ENCODE measurements around the gene DCAF11. TPM values are rescaled to one million over a fixed set of nuclear protein-coding genes. Genes with fewer than 3 reads are reported as not detected.
"Not testable (repeated sequence)": the region's sequence is repeated elsewhere in the genome, so short reads cannot be mapped to it uniquely, and the experiment has no call there.

Gene DCAF11
- total RNA-seq, 1 donor from 2014 or later: 26.9 TPM

DNA sequence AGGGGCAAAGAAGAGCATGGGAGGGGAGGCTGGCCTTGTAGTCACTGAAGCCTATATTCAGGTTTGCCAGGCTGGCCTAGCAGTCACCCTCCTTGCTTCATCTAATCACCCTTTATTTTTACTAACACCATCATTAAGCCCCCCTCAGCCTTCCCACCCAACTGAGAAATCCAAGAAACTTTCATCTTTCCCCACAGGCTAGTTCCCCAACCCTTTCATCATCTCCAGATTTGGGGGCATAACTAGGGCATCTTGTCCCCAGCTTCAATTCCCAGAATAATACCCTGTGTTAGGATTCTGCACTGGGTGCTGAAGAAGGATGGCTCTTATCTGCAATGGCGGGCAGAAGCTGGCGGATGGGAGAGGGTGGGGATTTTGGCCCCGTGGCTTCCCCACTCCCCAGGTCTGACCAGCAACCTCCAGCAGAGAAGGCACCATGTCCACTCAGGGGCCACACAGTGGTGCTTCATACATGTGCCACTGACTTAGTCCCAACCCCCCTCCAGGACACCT lies 13.5 kb upstream of the DCAF11 start:
- Mint-ChIP-seq H3K36me3 (ENCODE audit: low read depth, unreplicated experiment) (peaks cover 47% of the 10 kb centered on the region), H3K4me1 (ENCODE audit: low read depth, unreplicated experiment) (no peaks in the 10 kb centered on the region), H3K4me3 (ENCODE audit: unreplicated experiment) (no peak overlapping the region), H3K27ac (ENCODE audit: unreplicated experiment) (no peak overlapping the region), H3K9me3 (ENCODE audit: unreplicated experiment) (no peaks in the 10 kb centered on the region), H3K27me3 (ENCODE audit: low read depth, unreplicated experiment) (no peaks in the 10 kb centered on the region)
- H3K9me3 ChIP-seq (ENCODE audit: insufficient read depth, low read depth, low read length): no peaks in the 10 kb centered on the region
- no peaks in the 10 kb centered on the region for H4K20me1 ChIP-seq (ENCODE audit: insufficient read depth, low read length)
- no peak overlapping the region for H3K4me3 ChIP-seq (ENCODE audit: insufficient read depth, low read depth, low read length)
- no peaks in the 10 kb centered on the region for H3K79me2 ChIP-seq (ENCODE audit: insufficient read depth, low read length)
- no peaks in the 10 kb centered on the region for H3K27me3 ChIP-seq (ENCODE audit: insufficient read depth, low read length)
- H3K9ac ChIP-seq (ENCODE audit: low read length): no peak overlapping the region
- no peaks in the 10 kb centered on the region for H3K4me1 ChIP-seq (ENCODE audit: insufficient read depth, low read length)
- H2AFZ ChIP-seq (ENCODE audit: low read depth, low read length): no peak overlapping the region
- no peak overlapping the region for H3K27ac ChIP-seq (ENCODE audit: low read depth, low read length)
- no peak for TF ChIP-seq EZH2 (IDR thresholded peaks at IDR 0.05; ENCODE audit: insufficient read depth, low read length)
- TF ChIP-seq, protein P1, sequence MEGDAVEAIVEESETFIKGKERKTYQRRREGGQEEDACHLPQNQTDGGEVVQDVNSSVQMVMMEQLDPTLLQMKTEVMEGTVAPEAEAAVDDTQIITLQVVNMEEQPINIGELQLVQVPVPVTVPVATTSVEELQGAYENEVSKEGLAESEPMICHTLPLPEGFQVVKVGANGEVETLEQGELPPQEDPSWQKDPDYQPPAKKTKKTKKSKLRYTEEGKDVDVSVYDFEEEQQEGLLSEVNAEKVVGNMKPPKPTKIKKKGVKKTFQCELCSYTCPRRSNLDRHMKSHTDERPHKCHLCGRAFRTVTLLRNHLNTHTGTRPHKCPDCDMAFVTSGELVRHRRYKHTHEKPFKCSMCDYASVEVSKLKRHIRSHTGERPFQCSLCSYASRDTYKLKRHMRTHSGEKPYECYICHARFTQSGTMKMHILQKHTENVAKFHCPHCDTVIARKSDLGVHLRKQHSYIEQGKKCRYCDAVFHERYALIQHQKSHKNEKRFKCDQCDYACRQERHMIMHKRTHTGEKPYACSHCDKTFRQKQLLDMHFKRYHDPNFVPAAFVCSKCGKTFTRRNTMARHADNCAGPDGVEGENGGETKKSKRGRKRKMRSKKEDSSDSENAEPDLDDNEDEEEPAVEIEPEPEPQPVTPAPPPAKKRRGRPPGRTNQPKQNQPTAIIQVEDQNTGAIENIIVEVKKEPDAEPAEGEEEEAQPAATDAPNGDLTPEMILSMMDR (IDR thresholded peaks at IDR 0.05; ENCODE audit: insufficient read depth, low read depth, low read length): no peak
- no peak overlapping the region for H3K4me2 ChIP-seq (ENCODE audit: low read length)
- no peaks in the 10 kb centered on the region for H3K36me3 ChIP-seq (ENCODE audit: insufficient read depth, low read length)
- FAIRE-seq: no peak
- DNase-seq (ENCODE audit: low read depth): no peak

DNA sequence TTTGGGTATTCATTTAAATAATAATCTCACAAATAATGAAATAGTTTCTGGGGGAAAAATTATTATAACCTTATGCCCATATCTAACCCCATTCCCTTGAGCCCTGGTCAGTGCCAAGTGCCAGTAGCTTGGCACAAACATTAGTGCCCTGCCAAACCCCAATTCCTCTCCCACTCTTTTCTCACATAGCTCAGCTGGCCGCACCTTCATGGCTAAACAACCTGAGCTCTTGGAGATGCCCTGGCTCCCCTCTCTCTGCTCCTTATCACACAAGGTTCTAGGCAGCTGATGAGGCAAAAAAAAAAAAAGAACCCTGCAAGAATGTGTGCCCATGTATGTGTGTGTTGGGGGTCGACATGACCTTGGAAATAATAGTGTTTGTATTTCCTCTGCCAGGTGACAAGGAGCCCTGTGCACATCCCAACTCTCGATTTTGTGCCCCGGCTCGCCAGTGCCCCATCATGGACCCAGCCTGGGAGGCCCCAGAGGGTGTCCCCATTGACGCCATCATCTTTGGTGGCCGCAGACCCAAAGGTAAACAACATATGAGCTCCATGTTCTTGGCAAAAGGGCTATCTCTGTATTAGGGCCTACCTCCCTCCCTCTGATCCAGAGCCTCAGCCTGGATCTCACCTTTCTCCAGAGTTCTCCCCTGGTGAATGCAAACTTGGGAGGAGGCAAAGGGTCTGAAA lies 12.1 kb upstream of the DCAF11 start:
- no peaks in the 10 kb centered on the region for H3K27me3 Mint-ChIP-seq (ENCODE audit: low read depth, unreplicated experiment)
- TF ChIP-seq EZH2 (IDR thresholded peaks at IDR 0.05; ENCODE audit: insufficient read depth, low read length): no peak
- TF ChIP-seq, protein P1 (IDR thresholded peaks at IDR 0.05; ENCODE audit: insufficient read depth, low read depth, low read length): no peak
- no peak overlapping the region for H3K4me3 Mint-ChIP-seq (ENCODE audit: unreplicated experiment)
- no peak overlapping the region for H3K27ac Mint-ChIP-seq (ENCODE audit: unreplicated experiment)
- H3K36me3 ChIP-seq (ENCODE audit: insufficient read depth, low read length): no peaks in the 10 kb centered on the region
- no peaks in the 10 kb centered on the region for H3K4me1 ChIP-seq (ENCODE audit: insufficient read depth, low read length)
- H3K79me2 ChIP-seq (ENCODE audit: insufficient read depth, low read length): no peaks in the 10 kb centered on the region
- H3K36me3 Mint-ChIP-seq (ENCODE audit: low read depth, unreplicated experiment): peaks cover 45% of the 10 kb centered on the region
- no peak overlapping the region for H3K4me3 ChIP-seq (ENCODE audit: insufficient read depth, low read depth, low read length)
- DNase-seq (ENCODE audit: low read depth) (no peak), FAIRE-seq (no peak)
- H3K9me3 Mint-ChIP-seq (ENCODE audit: unreplicated experiment): no peaks in the 10 kb centered on the region
- H3K9me3 ChIP-seq (ENCODE audit: insufficient read depth, low read depth, low read length): no peaks in the 10 kb centered on the region
- H3K27me3 ChIP-seq (ENCODE audit: insufficient read depth, low read length): no peaks in the 10 kb centered on the region
- no peak overlapping the region for H3K27ac ChIP-seq (ENCODE audit: low read depth, low read length)
- H3K4me1 Mint-ChIP-seq (ENCODE audit: low read depth, unreplicated experiment): peaks cover 2% of the 10 kb centered on the region
- no peaks in the 10 kb centered on the region for H4K20me1 ChIP-seq (ENCODE audit: insufficient read depth, low read length)
- no peak overlapping the region for H3K4me2 ChIP-seq (ENCODE audit: low read length)
- H3K9ac ChIP-seq (ENCODE audit: low read length): no peak overlapping the region
- no peak overlapping the region for H2AFZ ChIP-seq (ENCODE audit: low read depth, low read length)

DNA sequence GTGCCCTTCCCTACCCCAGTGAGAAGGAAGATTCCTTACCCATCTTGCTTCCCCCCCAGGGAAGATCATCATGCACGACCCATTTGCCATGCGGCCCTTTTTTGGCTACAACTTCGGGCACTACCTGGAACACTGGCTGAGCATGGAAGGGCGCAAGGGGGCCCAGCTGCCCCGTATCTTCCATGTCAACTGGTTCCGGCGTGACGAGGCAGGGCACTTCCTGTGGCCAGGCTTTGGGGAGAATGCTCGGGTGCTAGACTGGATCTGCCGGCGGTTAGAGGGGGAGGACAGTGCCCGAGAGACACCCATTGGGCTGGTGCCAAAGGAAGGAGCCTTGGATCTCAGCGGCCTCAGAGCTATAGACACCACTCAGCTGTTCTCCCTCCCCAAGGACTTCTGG lies 11.1 kb upstream of the DCAF11 start:
- Histone ChIP-seq H3K27me3 (ENCODE audit: insufficient read depth, low read length) (no peaks in the 10 kb centered on the region), H2AFZ (ENCODE audit: low read depth, low read length) (no peak overlapping the region), H3K27ac (ENCODE audit: low read depth, low read length) (no peak overlapping the region), H3K9ac (ENCODE audit: low read length) (no peak overlapping the region), H3K79me2 (ENCODE audit: insufficient read depth, low read length) (no peaks in the 10 kb centered on the region), H3K36me3 (ENCODE audit: insufficient read depth, low read length) (no peaks in the 10 kb centered on the region), H3K4me1 (ENCODE audit: insufficient read depth, low read length) (no peaks in the 10 kb centered on the region), H3K4me2 (ENCODE audit: low read length) (no peak overlapping the region), H3K9me3 (ENCODE audit: insufficient read depth, low read depth, low read length) (no peaks in the 10 kb centered on the region), H3K4me3 (ENCODE audit: insufficient read depth, low read depth, low read length) (no peak overlapping the region), H4K20me1 (ENCODE audit: insufficient read depth, low read length) (no peaks in the 10 kb centered on the region)
- H3K9me3 Mint-ChIP-seq (ENCODE audit: unreplicated experiment): no peaks in the 10 kb centered on the region
- DNase-seq (ENCODE audit: low read depth): no peak
- peak overlapping the region; percentile 69 for H3K27ac Mint-ChIP-seq (ENCODE audit: unreplicated experiment)
- peaks cover 45% of the 10 kb centered on the region for H3K36me3 Mint-ChIP-seq (ENCODE audit: low read depth, unreplicated experiment)
- no peak overlapping the region for H3K4me3 Mint-ChIP-seq (ENCODE audit: unreplicated experiment)
- H3K27me3 Mint-ChIP-seq (ENCODE audit: low read depth, unreplicated experiment): no peaks in the 10 kb centered on the region
- H3K4me1 Mint-ChIP-seq (ENCODE audit: low read depth, unreplicated experiment): peaks cover 2% of the 10 kb centered on the region
- FAIRE-seq: no peak
- TF ChIP-seq, protein P1 (IDR thresholded peaks at IDR 0.05; ENCODE audit: insufficient read depth, low read depth, low read length): no peak
- no peak for TF ChIP-seq EZH2 (IDR thresholded peaks at IDR 0.05; ENCODE audit: insufficient read depth, low read length)

GRCh38 chr14:24105609-24106239 lies 8.9 kb upstream of the DCAF11 start:
- not testable (repeated sequence) for H3K27me3 Mint-ChIP-seq (ENCODE audit: low read depth, unreplicated experiment); H3K9ac ChIP-seq (ENCODE audit: low read length); H3K36me3 ChIP-seq (ENCODE audit: insufficient read depth, low read length); H2AFZ ChIP-seq (ENCODE audit: low read depth, low read length); H3K27ac ChIP-seq (ENCODE audit: low read depth, low read length); H3K79me2 ChIP-seq (ENCODE audit: insufficient read depth, low read length); DNase-seq (ENCODE audit: low read depth); H3K4me3 ChIP-seq (ENCODE audit: insufficient read depth, low read depth, low read length); H3K4me3 Mint-ChIP-seq (ENCODE audit: unreplicated experiment); H4K20me1 ChIP-seq (ENCODE audit: insufficient read depth, low read length); H3K4me2 ChIP-seq (ENCODE audit: low read length); H3K4me1 ChIP-seq (ENCODE audit: insufficient read depth, low read length); H3K4me1 Mint-ChIP-seq (ENCODE audit: low read depth, unreplicated experiment); FAIRE-seq; H3K27me3 ChIP-seq (ENCODE audit: insufficient read depth, low read length); H3K9me3 ChIP-seq (ENCODE audit: insufficient read depth, low read depth, low read length); H3K9me3 Mint-ChIP-seq (ENCODE audit: unreplicated experiment); H3K27ac Mint-ChIP-seq (ENCODE audit: unreplicated experiment)
- peaks cover 30% of the 10 kb centered on the region for H3K36me3 Mint-ChIP-seq (ENCODE audit: low read depth, unreplicated experiment)

Measured in astrocyte (in vitro differentiated cells and primary cell).